Effector memory CD8-positive, alpha-beta T cell (primary cell): ENCODE data around the gene GPR62.

Source experiments
- ATAC-seq: fragments of 150-1000 bp; cut with Tn5 transposase; replicated peaks from 2 replicates; pipeline ENCODE4 v1.10.0; 2021; ENCODE audit warnings: mild to moderate bottlenecking, moderate library complexity
- DNase-seq, 3 experiments: peaks; one replicate each; pipeline ENCODE4 v3.0.0; 2021
- H3K27ac Mint-ChIP-seq, 2 donors: one replicate each; pipeline ENCODE4 v1.8.0; 2022; ENCODE audit warnings: mild to moderate bottlenecking in 2 of 2, mixed read lengths in 2 of 2, moderate library complexity in 2 of 2
- H3K27me3 Mint-ChIP-seq, 2 donors: one replicate each; pipeline ENCODE4 v1.8.0; 2022; ENCODE audit warnings: mixed read lengths in 2 of 2
- H3K36me3 Mint-ChIP-seq: one replicate; pipeline ENCODE4 v1.8.0; 2022; ENCODE audit warnings: mild to moderate bottlenecking, moderate library complexity, mixed read lengths; ENCODE audit not compliant: insufficient read depth
- H3K4me1 Mint-ChIP-seq, 2 donors: one replicate each; pipeline ENCODE4 v1.8.0; 2022; ENCODE audit warnings: low read depth in 2 of 2, mixed read lengths in 2 of 2
- H3K4me3 Mint-ChIP-seq, 2 donors: one replicate each; pipeline ENCODE4 v1.8.0; 2022; ENCODE audit warnings: mild to moderate bottlenecking in 2 of 2, mixed read lengths in 2 of 2, moderate library complexity in 2 of 2
- H3K9me3 Mint-ChIP-seq, 2 donors: one replicate each; pipeline ENCODE4 v1.8.0; 2022; ENCODE audit warnings: mixed read lengths in 2 of 2

GPR62 gene

GRCh38 chr3:52005571-52005986, 50.4 kb downstream of the GPR62 start:
- Mint-ChIP-seq H3K27ac (peak overlapping the region in 1 of 2 donors; percentile 78), H3K27me3 (no peaks in the 10 kb centered on the region), H3K9me3 (no peaks in the 10 kb centered on the region), H3K4me3 (no peak overlapping the region), H3K36me3 (no peaks in the 10 kb centered on the region), H3K4me1 (peaks cover 7% of the 10 kb centered on the region in 2 donors)
- ATAC-seq, result no peak
- DNase-seq, result no peak

- no peaks in the 10 kb centered on the region for H3K27me3 Mint-ChIP-seq
- peak overlapping the region in 1 of 2 donors; percentile 78 for H3K27ac Mint-ChIP-seq
- no peak overlapping the region for H3K4me3 Mint-ChIP-seq
- no peaks in the 10 kb centered on the region for H3K36me3 Mint-ChIP-seq
- H3K9me3 Mint-ChIP-seq, result no peaks in the 10 kb centered on the region
- H3K4me1 Mint-ChIP-seq, result peaks cover 7% of the 10 kb centered on the region in 2 donors
- ATAC-seq (no peak), DNase-seq (no peak)
These were observed 51.0 kb downstream of the GPR62 start for GRCh38 chr3:52006017-52006819.

DNA sequence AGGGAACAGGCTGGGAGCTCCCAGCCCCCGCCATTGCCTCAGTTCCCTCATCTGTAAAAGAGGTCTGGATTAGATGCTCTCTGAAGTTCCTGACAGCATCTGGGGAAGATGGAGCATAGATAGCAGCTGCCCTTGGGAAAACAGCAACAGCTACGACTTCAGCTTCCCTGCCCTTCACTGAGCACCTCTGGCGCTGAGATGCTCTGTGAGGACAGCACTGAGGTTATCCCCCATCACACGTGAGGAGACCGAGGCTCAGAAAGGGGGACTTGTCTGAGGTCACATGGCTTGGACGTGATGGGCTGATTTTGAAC, 51.6 kb downstream of the GPR62 start:
- Mint-ChIP-seq H3K9me3 (no peaks in the 10 kb centered on the region), H3K4me1 (peaks cover 3% of the 10 kb centered on the region in 2 donors), H3K27me3 (no peaks in the 10 kb centered on the region), H3K4me3 (no peak overlapping the region), H3K27ac (no peak overlapping the region), H3K36me3 (no peaks in the 10 kb centered on the region)
- ATAC-seq (no peak), DNase-seq (no peak)
